Measurements from ENCODE around the gene ABCG1. TPM values are rescaled to one million over a fixed set of nuclear protein-coding genes. Genes with fewer than 3 reads are reported as not detected.

Gene ABCG1
- total and polyA plus RNA-seq, 4 donors = 1.6 to 9.7 (median 5.3) TPM

DNA sequence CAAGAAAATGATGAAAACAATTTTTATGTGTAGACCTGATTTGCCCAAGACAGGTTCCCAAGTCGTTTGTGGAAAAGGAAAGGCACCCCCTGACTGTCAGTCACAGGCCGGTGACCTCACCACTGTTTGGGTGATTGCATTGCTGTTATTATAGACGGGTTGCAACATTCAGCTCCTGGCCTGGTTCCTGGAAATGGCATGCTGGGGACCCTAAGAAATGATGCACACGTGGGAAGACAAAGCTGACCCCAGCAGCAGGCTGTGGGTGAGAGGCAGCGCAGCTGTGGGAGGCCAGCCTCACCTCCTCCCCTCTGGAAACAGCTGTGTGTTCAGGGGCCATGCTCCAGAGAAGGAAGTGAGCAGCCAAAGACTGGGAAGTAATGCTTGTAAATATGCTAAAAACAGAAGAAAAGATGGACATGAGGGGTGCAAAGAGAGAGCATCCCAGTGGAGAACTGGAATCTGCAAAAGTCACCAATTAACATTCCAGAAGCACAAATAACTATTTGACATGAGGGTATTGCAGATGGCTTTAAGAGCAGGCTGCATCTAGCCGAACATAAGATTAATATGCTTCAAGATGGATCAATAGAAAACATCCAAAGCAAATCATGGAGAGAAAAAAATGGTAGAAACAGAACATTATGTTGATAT lies 23.4 kb upstream of the ABCG1 start:
- no peak for DNase-seq (ENCODE audit: low spot score)
- Histone ChIP-seq H3K4me1 (ENCODE audit: control insufficient read depth in 4 of 4, insufficient read depth in 4 of 4, low read length in 3 of 4) (peaks cover 0 to 3% (median 0%) of the 10 kb centered on the region in 4 donors), H3K36me3 (ENCODE audit: control insufficient read depth in 4 of 4, insufficient read depth in 3 of 4, low read depth in 1 of 4, low read length in 3 of 4) (no peaks in the 10 kb centered on the region), H3K9ac (ENCODE audit: low read depth in 1 of 2, low read length in 2 of 2) (no peak overlapping the region), H3K27me3 (ENCODE audit: control insufficient read depth in 4 of 4, insufficient read depth in 4 of 4, low read length in 3 of 4) (no peaks in the 10 kb centered on the region), H3K27ac (ENCODE audit: low read depth in 1 of 2, low read length in 2 of 2) (no peak overlapping the region), H3K4me3 (ENCODE audit: low read depth in 1 of 3, low read length in 3 of 3) (no peak overlapping the region), H3K9me3 (ENCODE audit: control insufficient read depth in 4 of 4, low read length in 3 of 4) (no peaks in the 10 kb centered on the region)
- WGBS = 68% methylated on average over 6 of the region's 6 CpGs
- TF ChIP-seq, protein P1, sequence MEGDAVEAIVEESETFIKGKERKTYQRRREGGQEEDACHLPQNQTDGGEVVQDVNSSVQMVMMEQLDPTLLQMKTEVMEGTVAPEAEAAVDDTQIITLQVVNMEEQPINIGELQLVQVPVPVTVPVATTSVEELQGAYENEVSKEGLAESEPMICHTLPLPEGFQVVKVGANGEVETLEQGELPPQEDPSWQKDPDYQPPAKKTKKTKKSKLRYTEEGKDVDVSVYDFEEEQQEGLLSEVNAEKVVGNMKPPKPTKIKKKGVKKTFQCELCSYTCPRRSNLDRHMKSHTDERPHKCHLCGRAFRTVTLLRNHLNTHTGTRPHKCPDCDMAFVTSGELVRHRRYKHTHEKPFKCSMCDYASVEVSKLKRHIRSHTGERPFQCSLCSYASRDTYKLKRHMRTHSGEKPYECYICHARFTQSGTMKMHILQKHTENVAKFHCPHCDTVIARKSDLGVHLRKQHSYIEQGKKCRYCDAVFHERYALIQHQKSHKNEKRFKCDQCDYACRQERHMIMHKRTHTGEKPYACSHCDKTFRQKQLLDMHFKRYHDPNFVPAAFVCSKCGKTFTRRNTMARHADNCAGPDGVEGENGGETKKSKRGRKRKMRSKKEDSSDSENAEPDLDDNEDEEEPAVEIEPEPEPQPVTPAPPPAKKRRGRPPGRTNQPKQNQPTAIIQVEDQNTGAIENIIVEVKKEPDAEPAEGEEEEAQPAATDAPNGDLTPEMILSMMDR (IDR thresholded peaks at IDR 0.05; ENCODE audit: low read depth, low read length, missing input control) = no peak
- TF ChIP-seq, protein P2, sequence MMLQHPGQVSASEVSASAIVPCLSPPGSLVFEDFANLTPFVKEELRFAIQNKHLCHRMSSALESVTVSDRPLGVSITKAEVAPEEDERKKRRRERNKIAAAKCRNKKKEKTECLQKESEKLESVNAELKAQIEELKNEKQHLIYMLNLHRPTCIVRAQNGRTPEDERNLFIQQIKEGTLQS (IDR thresholded peaks at IDR 0.05) = no peak
- TF ChIP-seq RXRA (IDR thresholded peaks at IDR 0.05) (no peak), SP1 (IDR thresholded peaks at IDR 0.05) (no peak)

DNA sequence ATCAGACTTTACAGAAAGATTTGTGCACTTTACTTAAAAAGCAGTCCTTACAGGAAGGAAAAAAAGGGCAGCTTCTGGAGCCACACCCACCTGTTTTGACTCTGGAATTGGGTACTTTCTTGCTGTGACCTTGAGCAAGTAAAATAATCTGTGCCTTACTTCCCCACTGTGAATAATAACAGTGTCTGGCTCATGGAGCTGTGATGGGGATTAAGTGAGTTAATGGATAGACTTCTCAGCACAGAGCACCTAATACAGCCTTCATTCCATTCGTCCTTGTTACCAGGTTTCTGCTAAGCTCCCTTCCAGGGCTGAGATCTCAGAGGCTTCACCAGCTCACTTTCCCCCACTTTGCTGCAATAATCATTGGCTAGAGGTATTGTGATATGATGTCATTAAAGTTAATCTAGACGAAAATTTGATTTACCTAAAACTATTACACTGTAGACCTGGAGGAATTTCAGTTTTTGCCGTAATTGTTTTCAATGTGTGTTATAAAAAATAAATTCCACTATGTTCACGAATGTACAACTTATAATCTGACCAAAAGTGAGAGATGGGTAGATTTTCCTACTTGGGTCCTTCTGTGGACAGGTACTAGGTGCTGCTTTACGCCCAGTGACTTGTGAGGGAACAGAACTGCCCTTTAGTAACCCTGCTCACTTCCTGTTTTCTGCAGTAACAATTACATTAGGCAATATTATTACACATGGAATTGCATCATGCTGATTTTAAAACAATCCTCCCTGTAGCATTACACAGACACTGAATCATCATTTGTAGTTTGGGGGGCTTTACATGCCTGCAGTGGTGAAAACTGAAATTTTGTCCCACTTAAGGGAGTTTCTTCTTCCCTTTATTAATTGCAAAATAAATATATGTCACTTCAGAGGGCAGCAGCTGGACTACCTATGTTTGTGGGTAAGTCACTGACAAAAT lies 19.7 kb upstream of the ABCG1 start:
- no peak for DNase-seq (ENCODE audit: low spot score)
- 54% methylated on average over 5 of the region's 5 CpGs for WGBS
- Histone ChIP-seq H3K36me3 (ENCODE audit: control insufficient read depth in 4 of 4, insufficient read depth in 3 of 4, low read depth in 1 of 4, low read length in 3 of 4) (no peaks in the 10 kb centered on the region), H3K27me3 (ENCODE audit: control insufficient read depth in 4 of 4, insufficient read depth in 4 of 4, low read length in 3 of 4) (no peaks in the 10 kb centered on the region), H3K4me1 (ENCODE audit: control insufficient read depth in 4 of 4, insufficient read depth in 4 of 4, low read length in 3 of 4) (peaks cover 0 to 3% (median 0%) of the 10 kb centered on the region in 4 donors), H3K9me3 (ENCODE audit: control insufficient read depth in 4 of 4, low read length in 3 of 4) (no peaks in the 10 kb centered on the region), H3K4me3 (ENCODE audit: low read depth in 1 of 3, low read length in 3 of 3) (no peak overlapping the region), H3K9ac (ENCODE audit: low read depth in 1 of 2, low read length in 2 of 2) (no peak overlapping the region), H3K27ac (ENCODE audit: low read depth in 1 of 2, low read length in 2 of 2) (peak overlapping the region in 1 of 2 donors; percentile 38)
- TF ChIP-seq RAD21 (IDR thresholded peaks at IDR 0.05) (peak in 1 of 2 donors; percentile 23), YY1 (IDR thresholded peaks at IDR 0.05) (no peak), HNF4A (conservative IDR thresholded peaks at IDR 0.05) (peak; percentile 7 to 20), SP1 (IDR thresholded peaks at IDR 0.05) (peak; percentile 42), FOXA2 (IDR thresholded peaks at IDR 0.05) (no peak), JUND (IDR thresholded peaks at IDR 0.05) (peak; percentile 56 to 65), GABPA (IDR thresholded peaks at IDR 0.05 in 1 of 2, conservative IDR thresholded peaks at IDR 0.05 in 1 of 2) (peak in 1 of 2 donors; percentile 35), RXRA (IDR thresholded peaks at IDR 0.05) (peak; percentile 89 to 92), HNF4G (IDR thresholded peaks at IDR 0.05) (no peak), EGR1 (IDR thresholded peaks at IDR 0.05; ENCODE audit: low read depth in 2 of 2) (no peak), TAF1 (conservative IDR thresholded peaks at IDR 0.05) (no peak), FOXA1 (IDR thresholded peaks at IDR 0.05) (no peak), NR2F2 (IDR thresholded peaks at IDR 0.05) (no peak)
- TF ChIP-seq, protein P3, sequence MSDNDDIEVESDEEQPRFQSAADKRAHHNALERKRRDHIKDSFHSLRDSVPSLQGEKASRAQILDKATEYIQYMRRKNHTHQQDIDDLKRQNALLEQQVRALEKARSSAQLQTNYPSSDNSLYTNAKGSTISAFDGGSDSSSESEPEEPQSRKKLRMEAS (IDR thresholded peaks at IDR 0.05) = peak; percentile 30
- TF ChIP-seq, protein P4, sequence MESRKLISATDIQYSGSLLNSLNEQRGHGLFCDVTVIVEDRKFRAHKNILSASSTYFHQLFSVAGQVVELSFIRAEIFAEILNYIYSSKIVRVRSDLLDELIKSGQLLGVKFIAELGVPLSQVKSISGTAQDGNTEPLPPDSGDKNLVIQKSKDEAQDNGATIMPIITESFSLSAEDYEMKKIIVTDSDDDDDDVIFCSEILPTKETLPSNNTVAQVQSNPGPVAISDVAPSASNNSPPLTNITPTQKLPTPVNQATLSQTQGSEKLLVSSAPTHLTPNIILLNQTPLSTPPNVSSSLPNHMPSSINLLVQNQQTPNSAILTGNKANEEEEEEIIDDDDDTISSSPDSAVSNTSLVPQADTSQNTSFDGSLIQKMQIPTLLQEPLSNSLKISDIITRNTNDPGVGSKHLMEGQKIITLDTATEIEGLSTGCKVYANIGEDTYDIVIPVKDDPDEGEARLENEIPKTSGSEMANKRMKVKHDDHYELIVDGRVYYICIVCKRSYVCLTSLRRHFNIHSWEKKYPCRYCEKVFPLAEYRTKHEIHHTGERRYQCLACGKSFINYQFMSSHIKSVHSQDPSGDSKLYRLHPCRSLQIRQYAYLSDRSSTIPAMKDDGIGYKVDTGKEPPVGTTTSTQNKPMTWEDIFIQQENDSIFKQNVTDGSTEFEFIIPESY (IDR thresholded peaks at IDR 0.05) = no peak
- TF ChIP-seq, protein P2 (IDR thresholded peaks at IDR 0.05) = peak; percentile 90
- TF ChIP-seq, protein P1 (IDR thresholded peaks at IDR 0.05; ENCODE audit: low read depth, low read length, missing input control) = no peak
- TF ChIP-seq, protein P5, sequence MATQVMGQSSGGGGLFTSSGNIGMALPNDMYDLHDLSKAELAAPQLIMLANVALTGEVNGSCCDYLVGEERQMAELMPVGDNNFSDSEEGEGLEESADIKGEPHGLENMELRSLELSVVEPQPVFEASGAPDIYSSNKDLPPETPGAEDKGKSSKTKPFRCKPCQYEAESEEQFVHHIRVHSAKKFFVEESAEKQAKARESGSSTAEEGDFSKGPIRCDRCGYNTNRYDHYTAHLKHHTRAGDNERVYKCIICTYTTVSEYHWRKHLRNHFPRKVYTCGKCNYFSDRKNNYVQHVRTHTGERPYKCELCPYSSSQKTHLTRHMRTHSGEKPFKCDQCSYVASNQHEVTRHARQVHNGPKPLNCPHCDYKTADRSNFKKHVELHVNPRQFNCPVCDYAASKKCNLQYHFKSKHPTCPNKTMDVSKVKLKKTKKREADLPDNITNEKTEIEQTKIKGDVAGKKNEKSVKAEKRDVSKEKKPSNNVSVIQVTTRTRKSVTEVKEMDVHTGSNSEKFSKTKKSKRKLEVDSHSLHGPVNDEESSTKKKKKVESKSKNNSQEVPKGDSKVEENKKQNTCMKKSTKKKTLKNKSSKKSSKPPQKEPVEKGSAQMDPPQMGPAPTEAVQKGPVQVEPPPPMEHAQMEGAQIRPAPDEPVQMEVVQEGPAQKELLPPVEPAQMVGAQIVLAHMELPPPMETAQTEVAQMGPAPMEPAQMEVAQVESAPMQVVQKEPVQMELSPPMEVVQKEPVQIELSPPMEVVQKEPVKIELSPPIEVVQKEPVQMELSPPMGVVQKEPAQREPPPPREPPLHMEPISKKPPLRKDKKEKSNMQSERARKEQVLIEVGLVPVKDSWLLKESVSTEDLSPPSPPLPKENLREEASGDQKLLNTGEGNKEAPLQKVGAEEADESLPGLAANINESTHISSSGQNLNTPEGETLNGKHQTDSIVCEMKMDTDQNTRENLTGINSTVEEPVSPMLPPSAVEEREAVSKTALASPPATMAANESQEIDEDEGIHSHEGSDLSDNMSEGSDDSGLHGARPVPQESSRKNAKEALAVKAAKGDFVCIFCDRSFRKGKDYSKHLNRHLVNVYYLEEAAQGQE (IDR thresholded peaks at IDR 0.05) = peak; percentile 93

Data from liver (tissue), 9 donors.